Neutrophil (primary cell): ENCODE measurements around the gene LRP3.

Experiments used
- H3K27ac ChIP-seq: fragments of 200-600 bp; sonication (generic); 2 replicates; pipeline ENCODE4 v1.5.1; 2016; ENCODE audit warnings: mild to moderate bottlenecking, moderate library complexity
- H3K27me3 ChIP-seq: fragments of 200-600 bp; sonication (generic); 2 replicates; pipeline ENCODE4 v1.6.0; 2016; ENCODE audit warnings: mild to moderate bottlenecking
- H3K36me3 ChIP-seq: fragments of 200-600 bp; sonication (generic); 2 replicates; pipeline ENCODE4 v1.5.1; 2017
- H3K4me1 ChIP-seq, 2 experiments: fragments of 200-600 bp in 1 of 2; sonication (generic) in 1 of 2; 1 replicate in 1 of 2; 2 replicates in 1 of 2; pipeline versions ENCODE4 v1.5.1 to v1.6.1; 2013 to 2016; ENCODE audit warnings: low read depth in 1 of 2, low read length in 1 of 2, mild to moderate bottlenecking in 1 of 2, moderate library complexity in 1 of 2; ENCODE audit not compliant: control insufficient read depth in 1 of 2, insufficient read depth in 1 of 2
- H3K4me3 ChIP-seq, 2 experiments: fragments of 200-600 bp in 1 of 2; sonication (generic) in 1 of 2; 1 replicate in 1 of 2; 2 replicates in 1 of 2; pipeline ENCODE4 v1.5.1; 2013 to 2016; ENCODE audit warnings: low read depth in 1 of 2, low read length in 1 of 2, mild to moderate bottlenecking in 1 of 2, moderate library complexity in 1 of 2
- H3K9me3 ChIP-seq: fragments of 200-600 bp; sonication (generic); 2 replicates; pipeline ENCODE4 v1.5.1; 2016
- CTCF ChIP-seq: fragments of 200-600 bp; sonication (generic); IDR thresholded peaks from 2 replicates; pipeline ENCODE4 v1.5.1; 2016; ENCODE audit warnings: antibody characterized with exemption

The LRP3 gene

GRCh38 chr19:33248104-33248503, 54.0 kb downstream of the LRP3 start:
- Histone ChIP-seq H3K4me3 (peak overlapping the region in 1 of 2 experiments; percentile 47), H3K4me1 (peaks cover 24 to 38% of the 10 kb centered on the region in 2 experiments), H3K27ac (peak overlapping the region; percentile 77), H3K27me3 (no peaks in the 10 kb centered on the region), H3K36me3 (no peaks in the 10 kb centered on the region), H3K9me3 (no peaks in the 10 kb centered on the region)
- TF ChIP-seq CTCF, result no peak

GRCh38 chr19:33248553-33248953, 54.4 kb downstream of the LRP3 start:
- no peak for TF ChIP-seq CTCF
- H3K36me3 ChIP-seq, result no peaks in the 10 kb centered on the region
- H3K4me1 ChIP-seq, result peaks cover 24 to 38% of the 10 kb centered on the region in 2 experiments

GRCh38 chr19:33248954-33249613, 55.0 kb downstream of the LRP3 start:
- Histone ChIP-seq H3K36me3 (no peaks in the 10 kb centered on the region), H3K27ac (peak overlapping the region; percentile 77), H3K4me1 (peaks cover 27 to 38% of the 10 kb centered on the region in 2 experiments), H3K9me3 (no peaks in the 10 kb centered on the region), H3K27me3 (no peaks in the 10 kb centered on the region), H3K4me3 (peak overlapping the region; percentile 47 to 60)
- TF ChIP-seq CTCF, result peak; percentile 54

More at GRCh38 chr19:33248553-33248953, 54.4 kb downstream of the LRP3 start:
- peak overlapping the region; percentile 77 for H3K27ac ChIP-seq
- H3K27me3 ChIP-seq, result no peaks in the 10 kb centered on the region
- H3K4me3 ChIP-seq, result peak overlapping the region; percentile 47 to 60
- H3K9me3 ChIP-seq, result no peaks in the 10 kb centered on the region

- H3K4me1 ChIP-seq, result peaks cover 28 to 38% of the 10 kb centered on the region in 2 experiments
- no peaks in the 10 kb centered on the region for H3K36me3 ChIP-seq
- H3K27me3 ChIP-seq, result no peaks in the 10 kb centered on the region
- H3K4me3 ChIP-seq, result peak overlapping the region; percentile 47 to 60
- TF ChIP-seq CTCF, result no peak
- H3K27ac ChIP-seq, result peak overlapping the region; percentile 77
- H3K9me3 ChIP-seq, result no peaks in the 10 kb centered on the region
These were observed 55.7 kb downstream of the LRP3 start for GRCh38 chr19:33249740-33250366.

GRCh38 chr19:33250500-33250899, 56.4 kb downstream of the LRP3 start:
- no peak overlapping the region for H3K4me3 ChIP-seq
- peaks cover 28 to 38% of the 10 kb centered on the region in 2 experiments for H3K4me1 ChIP-seq
- H3K27me3 ChIP-seq, result no peaks in the 10 kb centered on the region
- H3K36me3 ChIP-seq, result no peaks in the 10 kb centered on the region
- TF ChIP-seq CTCF, result no peak
- H3K9me3 ChIP-seq, result no peaks in the 10 kb centered on the region
- no peak overlapping the region for H3K27ac ChIP-seq
